ENCODE measurements around the gene LGALS1. TPM values are rescaled to one million over a fixed set of nuclear protein-coding genes. Genes with fewer than 3 reads are reported as not detected.
A peak's percentile ranks its signal among the peaks of the same experiment; 100 is the strongest.

LGALS1 gene
- total and polyA plus RNA-seq, 2 donors (not counting 1 experiment from before 2014, with no cell fraction given), result 106 to 207 TPM

- TF ChIP-seq CTCF (IDR thresholded peaks at IDR 0.05), result no peak
- TF ChIP-seq EZH2 (IDR thresholded peaks at IDR 0.05; ENCODE audit: borderline replicate concordance, insufficient read depth, low read depth, low read length, poor library complexity, severe bottlenecking), result no peak
- H3K27ac Mint-ChIP-seq, result peak overlapping the region; percentile 90
- H3K79me2 ChIP-seq (ENCODE audit: control insufficient read depth, insufficient read depth, low read length), result peaks cover 11% of the 10 kb centered on the region
- WGBS (ENCODE audit: insufficient coverage), result 79% methylated on average over 11 of the region's 13 CpGs
- H3K4me1 Mint-ChIP-seq, result peaks cover 57% of the 10 kb centered on the region
- H3K4me3 ChIP-seq (ENCODE audit: control extremely low read depth in 1 of 5, extremely low read depth in 1 of 5, insufficient read depth in 1 of 5, low read depth in 2 of 5, low read length in 4 of 5), result no peak overlapping the region
- CTCF ChIA-PET, result interaction anchor here (1.7 to 30.7 kb wide), 4 partner anchors 6 to 54 kb away, joined by 10 to 620 read pairs (median 402); partner anchors contain the start of genes GGA1, LGALS1, NOL12 and PDXP
- H3K27ac ChIP-seq (ENCODE audit: low read length in 2 of 2), result peak overlapping the region; percentile 79 to 80
- H4K20me1 ChIP-seq (ENCODE audit: control insufficient read depth, insufficient read depth, low read length, poor library complexity, severe bottlenecking), result no peaks in the 10 kb centered on the region
- H3K4me3 Mint-ChIP-seq, result peak overlapping the region; percentile 65
- H2AFZ ChIP-seq (ENCODE audit: insufficient read depth, low read depth, low read length, poor library complexity, severe bottlenecking), result no peak overlapping the region
- H3K4me1 ChIP-seq (ENCODE audit: control insufficient read depth in 2 of 2, insufficient read depth in 2 of 2, low read length in 2 of 2), result peaks cover 38 to 58% of the 10 kb centered on the region in 2 donors
- POLR2A ChIA-PET, result interaction anchor here (0.6 to 3.4 kb wide), 6 partner anchors 8 to 31 kb away, joined by 3 to 27 read pairs (median 10); partner anchors contain the start of genes GGA1 and PDXP
- no peak for DNase-seq
- peaks cover 0 to 37% of the 10 kb centered on the region in 2 experiments for H3K36me3 ChIP-seq (replicated peaks in 1 of 2; ENCODE audit: control extremely low read depth in 1 of 2, control insufficient read depth in 1 of 2, extremely low read depth in 1 of 2, insufficient read depth in 2 of 2, low read length in 1 of 2)
- peak overlapping the region; percentile 79 for H3K4me2 ChIP-seq (replicated peaks; ENCODE audit: low read depth, low read length, poor library complexity, severe bottlenecking)
- ATAC-seq (ENCODE audit: low read depth), result no peak
- H3K27me3 Mint-ChIP-seq, result no peaks in the 10 kb centered on the region
- no peak overlapping the region for H3K9ac ChIP-seq (ENCODE audit: low read length)
- no peaks in the 10 kb centered on the region for H3K27me3 ChIP-seq (replicated peaks in 1 of 4; ENCODE audit: control extremely low read depth in 1 of 4, control insufficient read depth in 3 of 4, insufficient read depth in 4 of 4, low read length in 3 of 4)
- intact Hi-C loops (cut with micrococcal nuclease), result no loop called here
- H3K9me3 ChIP-seq (ENCODE audit: control extremely low read depth in 1 of 3, control insufficient read depth in 2 of 3, insufficient read depth in 1 of 3, low read length in 2 of 3), result no peaks in the 10 kb centered on the region
- no peaks in the 10 kb centered on the region for H3K9me3 Mint-ChIP-seq (ENCODE audit: insufficient read depth)
These were observed 48.8 kb upstream of the LGALS1 start for GRCh38 chr22:37626556-37627075.

GRCh38 chr22:37627121-37627520 lies 48.3 kb upstream of the LGALS1 start:
- Histone ChIP-seq H3K79me2 (ENCODE audit: control insufficient read depth, insufficient read depth, low read length) (peaks cover 11% of the 10 kb centered on the region), H3K27ac (ENCODE audit: low read length in 2 of 2) (peak overlapping the region; percentile 79 to 80), H4K20me1 (ENCODE audit: control insufficient read depth, insufficient read depth, low read length, poor library complexity, severe bottlenecking) (no peaks in the 10 kb centered on the region), H3K4me2 (replicated peaks; ENCODE audit: low read depth, low read length, poor library complexity, severe bottlenecking) (peak overlapping the region; percentile 79), H3K36me3 (replicated peaks in 1 of 2; ENCODE audit: control extremely low read depth in 1 of 2, control insufficient read depth in 1 of 2, extremely low read depth in 1 of 2, insufficient read depth in 2 of 2, low read length in 1 of 2) (peaks cover 0 to 41% of the 10 kb centered on the region in 2 experiments), H3K4me1 (ENCODE audit: control insufficient read depth in 2 of 2, insufficient read depth in 2 of 2, low read length in 2 of 2) (peaks cover 38 to 61% of the 10 kb centered on the region in 2 donors), H3K27me3 (replicated peaks in 1 of 4; ENCODE audit: control extremely low read depth in 1 of 4, control insufficient read depth in 3 of 4, insufficient read depth in 4 of 4, low read length in 3 of 4) (no peaks in the 10 kb centered on the region), H3K9ac (ENCODE audit: low read length) (peak overlapping the region; percentile 42), H3K4me3 (ENCODE audit: control extremely low read depth in 1 of 5, extremely low read depth in 1 of 5, insufficient read depth in 1 of 5, low read depth in 2 of 5, low read length in 4 of 5) (peak overlapping the region in 2 of 5 experiments; percentile 9 to 29), H2AFZ (ENCODE audit: insufficient read depth, low read depth, low read length, poor library complexity, severe bottlenecking) (peak overlapping the region; percentile 67), H3K9me3 (ENCODE audit: control extremely low read depth in 1 of 3, control insufficient read depth in 2 of 3, insufficient read depth in 1 of 3, low read length in 2 of 3) (no peaks in the 10 kb centered on the region)
- peak overlapping the region; percentile 65 for H3K4me3 Mint-ChIP-seq
- no peaks in the 10 kb centered on the region for H3K27me3 Mint-ChIP-seq
- ATAC-seq (ENCODE audit: low read depth) (no peak), DNase-seq (peak; percentile 39)
- no peaks in the 10 kb centered on the region for H3K9me3 Mint-ChIP-seq (ENCODE audit: insufficient read depth)
- H3K4me1 Mint-ChIP-seq, result peaks cover 62% of the 10 kb centered on the region
- 32% methylated on average over 3 of the region's 7 CpGs for WGBS (ENCODE audit: insufficient coverage)
- CTCF ChIA-PET, result interaction anchor here (1.3 to 30.7 kb wide), 5 partner anchors 7 to 236 kb away, joined by 4 to 620 read pairs (median 185); partner anchors contain the start of genes GGA1, LGALS1, NOL12 and PDXP
- POLR2A ChIA-PET, result interaction anchor here (0.6 to 3.4 kb wide), 9 partner anchors 9 to 848 kb away, joined by 3 to 27 read pairs (median 6); partner anchors contain the start of genes GGA1 and PDXP
- intact Hi-C loops (cut with micrococcal nuclease), result no loop called here
- TF ChIP-seq CTCF (IDR thresholded peaks at IDR 0.05) (no peak), EZH2 (IDR thresholded peaks at IDR 0.05; ENCODE audit: borderline replicate concordance, insufficient read depth, low read depth, low read length, poor library complexity, severe bottlenecking) (no peak)
- peak overlapping the region; percentile 90 for H3K27ac Mint-ChIP-seq

Data from B cell (primary cell).